ENCODE results near the gene FOXL3.

- no peak for TF ChIP-seq CTCF (IDR thresholded peaks at IDR 0.05; ENCODE audit: low read depth, low read length, poor library complexity, severe bottlenecking)
- TF ChIP-seq EZH2phosphoT487 (IDR thresholded peaks at IDR 0.05; ENCODE audit: borderline replicate concordance, low read length): no peak
Measured at GRCh38 chr7:264541-265191, 25.3 kb upstream of the FOXL3 start.
